ENCODE results near the gene MARVELD1.

MARVELD1 gene

GRCh38 chr10:97752956-97753355, 39.4 kb downstream of the MARVELD1 start:
- in situ Hi-C loops (cut with HindIII; ENCODE audit: low sequenced_read_pairs): no loop called here

DNA sequence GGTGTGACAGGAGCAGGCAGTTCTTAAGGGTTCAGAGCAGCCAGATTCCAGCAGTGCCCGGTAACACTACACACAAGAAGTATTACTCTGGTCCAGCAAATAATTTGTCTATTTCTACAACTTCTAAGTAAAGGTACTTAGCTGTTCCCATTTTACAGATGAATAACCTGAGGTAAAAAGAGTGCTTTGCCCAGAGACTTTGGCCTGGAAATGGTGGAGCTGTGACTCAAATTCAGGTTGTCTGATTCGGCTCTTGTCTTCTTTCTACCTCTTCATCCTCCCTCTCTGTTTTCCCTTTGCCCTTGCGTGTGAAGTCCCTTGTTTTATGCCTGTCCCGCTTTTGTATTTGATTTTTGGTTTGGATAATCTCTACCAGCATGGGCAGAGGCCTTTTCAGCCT, 41.2 kb downstream of the MARVELD1 start:
- in situ Hi-C loops (cut with HindIII; ENCODE audit: low sequenced_read_pairs): no loop called here

GRCh38 chr10:97755718-97756117, 42.2 kb downstream of the MARVELD1 start:
- in situ Hi-C loops (cut with HindIII; ENCODE audit: low sequenced_read_pairs): no loop called here

- in situ Hi-C loops (cut with HindIII; ENCODE audit: low sequenced_read_pairs): no loop called here
Observed at GRCh38 chr10:97757471-97757870, 43.9 kb downstream of the MARVELD1 start.

GRCh38 chr10:97759158-97759887, 45.8 kb downstream of the MARVELD1 start:
- in situ Hi-C loops (cut with HindIII; ENCODE audit: low sequenced_read_pairs): no loop called here

DNA sequence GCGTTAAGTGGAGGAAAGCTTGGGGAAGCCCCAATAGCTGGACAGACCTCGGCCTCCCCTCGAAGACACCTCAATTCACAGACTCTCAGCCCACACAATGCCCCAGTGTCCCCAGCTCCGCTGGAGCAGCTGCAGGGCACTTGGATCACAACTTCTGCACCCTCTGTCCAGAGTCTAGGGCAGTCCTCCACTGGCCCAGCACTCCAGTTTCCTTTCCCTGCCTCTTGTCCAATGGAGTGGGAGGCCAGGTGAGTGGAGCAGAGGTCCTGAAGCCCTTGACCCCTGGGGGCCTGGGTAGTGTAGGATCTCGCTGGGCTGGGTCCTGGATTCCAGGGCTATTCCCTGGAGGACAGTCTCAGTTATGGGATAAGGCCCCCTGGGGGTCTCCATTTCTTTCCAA, 46.4 kb downstream of the MARVELD1 start:
- in situ Hi-C loops (cut with HindIII; ENCODE audit: low sequenced_read_pairs): no loop called here

DNA sequence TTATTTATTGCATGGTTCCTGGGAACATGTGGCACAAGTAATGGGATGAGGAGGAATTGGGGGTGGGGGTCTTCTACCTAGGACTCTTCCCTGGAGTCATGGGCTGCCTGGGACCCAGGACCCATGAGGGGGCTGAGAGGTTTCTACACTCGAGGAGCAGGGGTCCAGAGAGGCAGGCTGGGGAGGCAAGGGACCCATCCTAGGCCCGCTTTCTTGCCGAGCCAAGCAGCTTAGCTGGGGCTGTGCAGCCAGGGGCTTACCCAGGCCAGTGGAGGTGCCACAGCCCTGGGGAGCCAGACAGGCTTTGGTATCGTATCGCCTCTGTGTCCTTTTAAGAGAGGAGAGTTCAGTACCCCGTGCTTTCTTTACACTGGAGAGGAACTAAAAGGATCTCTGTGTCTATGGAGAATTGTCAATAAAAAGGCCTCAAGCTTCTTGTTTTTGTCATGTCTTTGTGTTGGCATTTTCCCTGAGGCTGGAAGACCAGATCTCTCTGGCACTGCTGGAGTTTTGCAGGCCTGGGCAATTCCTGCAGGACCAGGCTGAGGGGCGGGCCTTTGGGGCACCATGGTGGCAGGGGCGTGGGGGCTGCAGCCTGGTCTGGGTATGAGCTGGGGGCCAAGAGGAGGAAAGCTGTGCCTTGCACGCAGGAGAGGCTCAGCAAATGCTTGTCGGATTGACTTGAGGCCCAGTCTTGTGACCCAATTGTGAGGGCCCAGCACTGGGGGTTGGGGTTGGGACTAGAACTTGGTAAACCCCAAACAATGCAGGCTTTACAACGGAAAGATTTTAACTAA, 47.1 kb downstream of the MARVELD1 start:
- in situ Hi-C loops (cut with HindIII; ENCODE audit: low sequenced_read_pairs): no loop called here

DNA sequence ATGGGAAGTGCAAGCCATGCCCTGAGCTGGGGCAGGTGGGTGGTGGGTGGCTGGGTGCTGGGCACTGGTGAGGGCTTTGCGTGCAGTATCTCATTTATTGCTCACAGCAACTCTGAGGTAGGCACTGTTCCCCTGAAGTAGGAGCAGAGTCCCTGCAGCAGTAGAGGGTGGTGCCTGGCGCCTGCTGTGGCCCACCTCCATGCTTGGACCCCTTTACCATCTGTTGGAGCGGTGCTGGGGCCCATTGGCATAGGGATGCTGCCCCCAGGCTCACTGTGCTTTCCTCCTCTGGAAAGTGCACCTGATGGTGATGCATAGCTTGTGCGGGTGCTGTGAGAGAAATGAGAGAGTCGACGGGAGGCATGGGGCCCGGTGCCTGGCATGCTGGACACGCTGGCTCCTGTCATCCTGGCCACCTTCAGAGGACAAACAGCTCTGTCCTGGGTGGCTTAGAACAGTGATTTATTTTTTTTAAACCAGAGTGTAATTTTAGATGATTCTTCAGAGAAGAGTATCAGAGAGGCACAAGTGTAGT, 47.9 kb downstream of the MARVELD1 start:
- in situ Hi-C loops (cut with HindIII; ENCODE audit: low sequenced_read_pairs): no loop called here

- in situ Hi-C loops (cut with HindIII; ENCODE audit: low sequenced_read_pairs): no loop called here
Observed at GRCh38 chr10:97762056-97762455, 48.5 kb downstream of the MARVELD1 start.

DNA sequence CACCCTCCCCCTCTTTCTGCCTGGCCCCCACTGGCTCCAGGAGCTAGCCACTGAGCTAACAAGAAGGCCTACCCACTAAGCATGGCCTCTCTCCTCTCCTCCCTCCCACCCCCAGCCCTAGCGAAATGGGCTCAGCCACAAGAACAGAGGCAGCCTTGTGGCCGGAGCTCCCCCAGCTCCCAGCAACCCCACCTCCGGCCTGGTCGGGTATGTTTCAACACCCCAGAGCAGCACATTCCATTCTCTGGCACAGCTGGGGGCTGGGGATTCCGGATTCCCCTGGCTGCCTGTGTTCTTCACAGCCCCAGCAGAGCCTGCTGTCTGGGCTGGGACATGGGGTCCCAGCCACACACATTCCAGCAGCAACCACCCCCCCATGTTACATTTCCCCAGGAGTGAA, 49.3 kb downstream of the MARVELD1 start:
- in situ Hi-C loops (cut with HindIII; ENCODE audit: low sequenced_read_pairs): no loop called here

DNA sequence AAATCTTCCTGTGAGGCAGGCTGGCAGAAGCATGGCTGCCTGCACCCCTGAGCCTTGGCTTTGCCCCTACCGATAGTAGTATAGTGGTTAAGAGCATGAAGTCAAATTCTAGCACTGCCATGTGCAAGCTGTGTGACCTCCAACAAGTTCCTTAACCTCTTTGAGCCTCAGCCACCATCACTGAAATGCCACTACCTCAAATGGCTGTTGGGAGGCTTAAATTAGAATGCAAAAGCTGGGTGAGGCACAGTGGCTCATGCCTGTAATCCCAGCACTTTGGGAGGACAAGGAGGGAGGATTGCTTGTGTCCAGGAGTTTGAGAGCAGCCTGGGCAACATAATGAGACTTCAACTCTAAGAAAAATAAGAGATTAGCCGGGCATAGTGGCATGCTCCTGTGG, 49.9 kb downstream of the MARVELD1 start:
- in situ Hi-C loops (cut with HindIII; ENCODE audit: low sequenced_read_pairs): no loop called here

- in situ Hi-C loops (cut with HindIII; ENCODE audit: low sequenced_read_pairs): no loop called here
Observed at GRCh38 chr10:97763947-97764346, 50.4 kb downstream of the MARVELD1 start.

DNA sequence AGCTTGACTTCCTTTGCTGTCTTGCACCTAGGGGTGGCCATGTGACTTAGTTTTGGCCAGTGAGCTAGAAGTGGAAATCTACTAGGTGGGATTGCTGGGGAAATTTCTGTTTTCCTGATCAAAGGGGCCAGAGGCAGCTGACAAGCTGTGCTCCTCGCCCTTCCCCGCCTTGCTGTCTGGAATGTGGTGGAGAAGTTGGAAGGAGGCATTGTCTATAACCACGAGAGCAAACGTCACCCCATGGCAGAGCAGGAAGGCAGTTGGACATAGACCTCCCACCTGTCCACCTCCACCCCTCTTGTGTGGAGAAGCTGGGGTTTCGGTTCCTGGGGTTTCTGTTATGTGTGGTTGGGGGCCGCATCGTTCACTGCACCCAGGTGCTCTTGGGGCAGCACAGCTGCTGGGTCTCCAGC, 51.0 kb downstream of the MARVELD1 start:
- in situ Hi-C loops (cut with HindIII; ENCODE audit: low sequenced_read_pairs): no loop called here

DNA sequence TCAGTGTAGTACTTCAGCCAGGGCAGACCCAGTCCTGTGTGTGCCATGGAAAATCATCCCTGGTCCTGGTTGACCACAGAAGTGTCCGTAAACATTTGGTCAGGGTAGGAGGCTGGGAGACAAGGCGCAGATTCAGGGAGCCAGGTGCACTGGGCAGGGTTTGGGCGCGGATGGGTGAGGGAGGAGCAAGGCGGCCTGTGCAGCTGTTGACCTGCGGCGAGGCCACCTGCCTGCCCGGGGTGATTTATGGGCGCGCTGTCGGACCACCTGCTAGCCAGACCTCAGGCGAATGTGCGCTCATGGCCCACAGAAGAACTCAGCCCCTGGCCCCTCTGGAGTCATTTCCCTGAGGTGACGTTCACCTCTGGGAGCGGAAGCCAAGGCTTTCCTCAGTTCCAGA, 51.7 kb downstream of the MARVELD1 start:
- in situ Hi-C loops (cut with HindIII; ENCODE audit: low sequenced_read_pairs): no loop called here

DNA sequence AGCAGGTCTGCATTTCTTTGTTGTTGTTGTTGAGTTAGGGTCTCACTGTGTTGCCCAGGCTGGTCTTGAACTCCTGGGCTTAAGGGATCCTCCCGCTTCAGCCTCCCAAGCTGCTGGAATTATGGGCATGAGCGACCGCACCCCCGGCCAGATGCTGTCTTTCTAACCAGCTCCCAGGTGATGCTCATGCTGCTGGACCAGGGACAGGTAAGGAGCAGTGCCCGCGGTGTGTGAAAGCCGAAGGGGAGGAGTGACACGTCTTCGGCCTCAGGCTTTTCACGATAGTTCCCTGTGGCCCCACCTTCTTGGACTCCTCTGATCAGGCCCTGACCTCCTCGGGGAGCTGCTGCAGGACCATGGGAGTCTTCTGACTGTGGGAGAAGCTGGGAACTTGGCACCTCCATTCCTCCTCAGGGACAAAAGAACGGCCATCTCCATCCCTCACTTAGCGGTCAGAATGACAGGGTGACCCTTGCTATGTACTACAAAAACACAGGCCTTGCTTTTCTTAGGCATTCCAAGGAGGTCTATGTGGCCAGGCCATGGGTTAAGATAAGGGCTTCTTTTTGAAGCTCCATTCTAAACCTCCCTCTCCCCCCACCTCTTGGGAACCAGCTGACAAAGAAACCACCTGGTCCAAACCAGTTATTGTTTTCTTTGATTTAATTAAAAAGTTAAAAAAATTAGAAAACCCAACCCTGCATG, 52.7 kb downstream of the MARVELD1 start:
- in situ Hi-C loops (cut with HindIII; ENCODE audit: low sequenced_read_pairs): no loop called here

DNA sequence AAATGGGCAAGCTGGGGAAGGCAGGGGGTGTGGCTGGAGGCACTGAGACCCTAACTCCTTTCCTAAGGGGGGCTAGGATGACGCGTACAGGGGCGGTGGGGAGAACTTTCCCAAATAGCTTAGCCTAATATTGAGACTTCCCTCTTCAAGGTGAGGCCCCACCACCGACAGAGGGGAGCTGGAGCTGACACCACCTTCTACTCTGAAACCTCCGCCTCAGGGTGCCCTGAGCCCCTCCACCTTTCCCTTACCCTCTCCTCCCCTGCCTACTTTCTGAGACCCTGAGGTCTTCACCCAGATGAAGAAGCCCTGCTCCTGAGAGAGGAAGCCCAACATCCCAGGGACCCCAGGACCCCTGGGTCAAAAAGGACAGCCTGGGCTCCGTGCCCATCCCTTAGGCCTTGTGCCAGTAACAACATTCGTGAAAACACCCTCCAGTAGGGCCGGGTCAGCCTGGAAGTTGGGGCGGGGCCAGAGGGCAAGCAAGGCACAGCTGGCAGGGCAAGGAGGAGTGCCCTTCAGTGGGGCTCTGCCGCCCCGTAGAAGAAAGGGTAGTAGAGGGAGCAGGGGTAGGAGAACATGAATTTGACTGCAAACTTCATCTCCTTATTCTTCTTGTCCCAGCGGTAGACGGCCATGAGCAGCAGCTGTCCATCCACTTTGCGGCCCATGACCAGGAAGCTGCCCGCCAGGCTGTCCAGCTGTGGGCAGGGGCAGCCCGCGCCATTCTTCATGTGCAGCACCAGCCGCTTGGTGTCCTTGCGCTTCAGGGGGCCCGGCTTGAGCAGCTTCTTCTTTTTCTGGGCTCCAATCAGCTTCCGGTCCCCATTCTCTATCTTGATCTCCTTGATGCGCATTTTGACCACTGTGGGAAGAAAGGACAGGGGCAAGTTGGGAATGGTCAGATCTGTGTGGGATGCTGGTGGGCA, 53.7 kb downstream of the MARVELD1 start:
- in situ Hi-C loops (cut with HindIII; ENCODE audit: low sequenced_read_pairs): no loop called here

All from endothelial cell of hepatic sinusoid (primary cell).